ENCODE results near the gene GLIS1.

GLIS1 gene

GRCh38 chr1:53501065-53502005, 237.6 kb downstream of the GLIS1 start:
- DNase-seq, result no peak

- DNase-seq, result no peak
Observed at GRCh38 chr1:53500204-53501064, 238.5 kb downstream of the GLIS1 start.

- DNase-seq, result no peak
Observed at GRCh38 chr1:53499257-53500203, 239.4 kb downstream of the GLIS1 start.

GRCh38 chr1:53498555-53499131, 240.3 kb downstream of the GLIS1 start:
- DNase-seq, result no peak

GRCh38 chr1:53495633-53496345, 243.2 kb downstream of the GLIS1 start:
- DNase-seq, result no peak

- DNase-seq, result no peak
Observed at GRCh38 chr1:53490351-53490750, 248.6 kb downstream of the GLIS1 start.

GRCh38 chr1:53486395-53487026, 252.5 kb downstream of the GLIS1 start:
- DNase-seq, result no peak

- DNase-seq, result peak; percentile 34
Observed at GRCh38 chr1:53485478-53486394, 253.2 kb downstream of the GLIS1 start.

- DNase-seq, result no peak
Observed at GRCh38 chr1:53484705-53485477, 254.1 kb downstream of the GLIS1 start.

GRCh38 chr1:53483656-53484055, 255.3 kb downstream of the GLIS1 start:
- no peak for DNase-seq

GRCh38 chr1:53483170-53483569, 255.8 kb downstream of the GLIS1 start:
- DNase-seq, result no peak

- no peak for DNase-seq
Observed at GRCh38 chr1:53482441-53483153, 256.4 kb downstream of the GLIS1 start.

- DNase-seq, result no peak
Observed at GRCh38 chr1:53481456-53481855, 257.5 kb downstream of the GLIS1 start.

- no peak for DNase-seq
Observed at GRCh38 chr1:53480678-53481077, 258.3 kb downstream of the GLIS1 start.

- no peak for DNase-seq
Observed at GRCh38 chr1:53478502-53478818, 260.5 kb downstream of the GLIS1 start.

GRCh38 chr1:53477651-53478501, 261.1 kb downstream of the GLIS1 start:
- no peak for DNase-seq

GRCh38 chr1:53476579-53476978, 262.4 kb downstream of the GLIS1 start:
- no peak for DNase-seq

- no peak for DNase-seq
Observed at GRCh38 chr1:53475664-53476063, 263.3 kb downstream of the GLIS1 start.

All from stimulated activated naive CD4-positive, alpha-beta T cell treated with Interleukin-2 at 50 U/mL for 16 hours (primary cell).